Diencephalon (tissue), 1 donor: ENCODE data around the gene LHFPL5. TPM values are rescaled to one million over a fixed set of nuclear protein-coding genes. Genes with fewer than 3 reads are reported as not detected.

Experiments
- total RNA-seq: library from RNA; depleted of rRNA; stranded (reverse); fragments of >200 nt; gene quantifications from one replicate; pipeline ENCODE4 v1.2.3, GENCODE V29; 2014

LHFPL5 gene
- 2.1 TPM for total RNA-seq

DNA sequence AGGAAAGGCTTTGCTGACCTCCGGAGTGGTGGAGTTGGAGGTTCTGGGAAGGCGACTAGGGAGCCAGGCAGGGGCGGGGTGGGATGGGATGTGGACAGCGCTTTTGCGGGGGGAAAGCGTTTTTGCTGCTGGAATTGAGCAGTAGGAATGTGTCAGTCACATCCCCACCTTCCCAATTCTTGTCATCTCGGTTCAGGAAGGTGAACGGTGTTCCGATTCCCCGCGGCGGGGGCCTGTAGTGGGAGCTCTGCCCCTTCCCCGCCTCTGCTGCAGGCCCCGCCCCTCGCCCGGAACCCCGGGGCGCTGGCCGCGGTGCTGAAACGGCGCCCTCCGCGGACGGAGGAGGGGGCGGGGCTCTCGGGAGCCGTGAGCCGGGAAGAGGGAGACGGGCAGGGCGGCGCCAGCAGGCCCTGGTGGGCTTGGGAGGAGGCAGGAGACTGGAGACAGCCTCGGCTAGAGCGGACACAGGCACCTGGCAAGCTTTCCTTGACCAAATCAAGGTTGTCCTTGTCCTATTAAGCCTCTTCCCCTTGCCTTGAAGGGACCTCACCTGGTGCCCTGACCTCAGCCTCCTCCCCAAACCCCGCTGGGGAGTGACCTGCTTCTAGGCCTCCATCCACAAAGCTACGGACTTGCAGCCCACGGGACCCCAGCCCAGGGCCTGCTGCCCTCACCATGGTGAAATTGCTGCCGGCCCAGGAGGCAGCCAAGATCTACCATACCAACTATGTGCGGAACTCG, at the start of gene LHFPL5:
LHFPL5 (plus strand) TSS at position 357 of the 741 bp plus-strand sequence; CDS start at position 676, 319 bp downstream.

DNA sequence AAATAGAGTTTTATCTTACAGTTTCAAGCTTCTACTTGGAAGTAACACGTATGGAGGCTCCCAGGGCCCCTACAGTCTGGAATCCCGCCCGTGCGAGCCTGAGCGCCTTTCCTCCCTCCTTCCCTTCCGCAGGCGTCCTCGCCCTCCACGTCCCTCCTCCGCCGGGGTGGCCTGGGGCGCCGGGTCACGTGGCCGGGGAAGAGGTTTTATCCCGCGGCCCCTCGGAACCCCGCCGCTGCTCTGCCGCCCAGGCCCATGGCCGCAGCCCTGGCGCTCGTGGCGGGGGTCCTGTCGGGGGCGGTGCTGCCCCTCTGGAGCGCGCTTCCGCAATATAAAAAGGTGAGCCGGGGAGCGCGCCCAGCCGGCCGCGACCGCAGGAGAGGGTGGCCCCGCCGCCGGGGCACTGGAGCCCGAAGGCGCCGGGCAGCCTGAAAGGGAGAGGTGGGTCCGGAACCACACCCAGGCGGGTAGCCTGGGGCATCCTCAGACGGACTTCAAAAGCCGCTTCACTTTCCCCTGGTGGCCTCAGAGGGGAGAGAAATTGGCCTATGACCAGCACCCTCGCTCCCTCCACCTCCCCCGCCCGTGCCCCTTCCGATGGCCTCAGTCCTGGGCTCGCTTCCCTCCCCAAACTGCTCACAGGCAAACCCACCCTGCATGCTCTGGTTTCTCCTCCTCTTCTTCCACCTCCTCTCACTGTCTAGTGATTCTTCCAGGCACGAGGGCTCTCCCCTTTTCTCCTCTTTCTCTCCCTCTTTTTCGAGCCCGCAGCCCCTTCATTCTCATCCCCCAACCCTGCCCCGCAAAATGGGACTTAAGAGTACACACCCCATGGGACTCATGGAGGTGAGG, 28.6 kb upstream of the LHFPL5 start, which contains the start of gene CLPSL2:
CLPSL2 (plus strand) TSS at position 235 of the 852 bp plus-strand sequence; CDS start at position 256, 21 bp downstream.

DNA sequence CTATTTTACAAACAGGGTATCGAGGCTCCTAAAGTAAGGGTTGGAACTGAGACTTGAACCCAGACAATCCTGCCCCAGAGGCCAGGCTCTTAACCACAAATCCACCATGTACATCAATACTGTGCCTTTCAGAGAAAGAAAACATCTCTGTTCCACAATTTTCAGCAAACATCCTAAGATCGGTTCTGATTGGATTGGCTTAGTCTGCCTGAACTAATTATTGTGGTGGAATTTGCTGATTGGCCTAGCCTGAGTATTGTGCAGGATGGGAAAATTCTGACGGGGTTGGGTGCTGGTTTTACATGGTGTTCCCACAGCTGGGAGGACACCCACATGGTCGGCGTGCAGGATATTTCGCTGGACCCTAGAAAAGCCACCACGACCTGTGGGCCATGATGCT, 24.4 kb upstream of the LHFPL5 start, which contains the start of gene CLPSL1:
CLPSL1 (plus strand) TSS at position 301 of the 400 bp plus-strand sequence; CDS start at position 393, 92 bp downstream.

Other genes starting within 250 kb of the LHFPL5 start
- gene FKBP5, start 116.4 kb upstream of the LHFPL5 start, total RNA-seq = 3.2 TPM
- not detected for gene ARMC12, start 68.3 kb upstream of the LHFPL5 start, total RNA-seq
- gene CLPSL2, start 28.8 kb upstream of the LHFPL5 start, total RNA-seq = not detected
- not detected for gene CLPSL1, start 24.3 kb upstream of the LHFPL5 start, total RNA-seq
- gene CLPS, start 8.0 kb upstream of the LHFPL5 start, total RNA-seq = not detected
- gene SRPK1, start 115.7 kb downstream of the LHFPL5 start, total RNA-seq = 87.7 TPM
- gene SLC26A8, start 219.3 kb downstream of the LHFPL5 start, total RNA-seq = 9.0 TPM
- gene MAPK14, start 222.5 kb downstream of the LHFPL5 start, total RNA-seq = 39.4 TPM